Fibroblast of the conjunctiva (primary cell): ENCODE measurements around the gene EIF3L.
A peak's percentile ranks its signal among the peaks of the same experiment; 100 is the strongest.

Experiments
- DNase-seq: peaks from one replicate; pipeline ENCODE4 v3.0.0-alpha.2; 2010; ENCODE audit warnings: low read depth

EIF3L gene

GRCh38 chr22:37930270-37930951 lies 81.2 kb downstream of the EIF3L start:
- DNase-seq = peak; percentile 22

- DNase-seq = no peak
Observed at GRCh38 chr22:37930952-37931440, 81.8 kb downstream of the EIF3L start.

GRCh38 chr22:37931893-37932389 lies 82.7 kb downstream of the EIF3L start:
- DNase-seq = no peak

- DNase-seq = no peak
Observed at GRCh38 chr22:37932401-37932800, 83.2 kb downstream of the EIF3L start.

- DNase-seq = no peak
Observed at GRCh38 chr22:37932821-37933578, 83.8 kb downstream of the EIF3L start.

GRCh38 chr22:37933711-37934376 lies 84.6 kb downstream of the EIF3L start:
- peak; percentile 88 for DNase-seq
